NCI-H1930 (cell line): ENCODE data around the gene NEK9.
A peak's percentile ranks its signal among the peaks of the same experiment; 100 is the strongest.
"Not testable (repeated sequence)": the region's sequence is repeated elsewhere in the genome, so short reads cannot be mapped to it uniquely, and the experiment has no call there.

Experiments
- DNase-seq, 2 experiments: peaks; one replicate each; lab custom pipeline; 2025; lab: John Stamatoyannopoulos, UW

Gene NEK9

DNA sequence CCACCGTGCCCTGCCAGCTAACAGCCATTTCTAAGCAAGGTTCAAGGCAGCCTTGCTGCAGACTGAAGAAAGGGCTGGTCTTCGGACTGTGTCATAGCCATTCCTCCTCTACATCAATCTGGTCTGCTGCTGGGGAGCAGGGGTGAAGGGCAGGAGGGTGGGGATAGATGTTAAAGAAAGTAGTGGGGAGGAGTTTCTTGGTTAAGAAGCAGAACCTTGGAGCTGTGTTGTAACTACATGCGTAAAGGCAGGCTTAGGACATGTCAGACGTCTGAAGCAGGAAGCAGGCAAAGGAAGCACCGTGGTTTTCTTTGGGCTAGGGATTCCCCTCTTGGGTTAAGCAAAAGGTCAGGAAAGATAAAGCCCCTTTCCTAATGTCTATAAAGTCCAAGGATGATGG, 18.1 kb upstream of the NEK9 start:
- DNase-seq: no peak

DNA sequence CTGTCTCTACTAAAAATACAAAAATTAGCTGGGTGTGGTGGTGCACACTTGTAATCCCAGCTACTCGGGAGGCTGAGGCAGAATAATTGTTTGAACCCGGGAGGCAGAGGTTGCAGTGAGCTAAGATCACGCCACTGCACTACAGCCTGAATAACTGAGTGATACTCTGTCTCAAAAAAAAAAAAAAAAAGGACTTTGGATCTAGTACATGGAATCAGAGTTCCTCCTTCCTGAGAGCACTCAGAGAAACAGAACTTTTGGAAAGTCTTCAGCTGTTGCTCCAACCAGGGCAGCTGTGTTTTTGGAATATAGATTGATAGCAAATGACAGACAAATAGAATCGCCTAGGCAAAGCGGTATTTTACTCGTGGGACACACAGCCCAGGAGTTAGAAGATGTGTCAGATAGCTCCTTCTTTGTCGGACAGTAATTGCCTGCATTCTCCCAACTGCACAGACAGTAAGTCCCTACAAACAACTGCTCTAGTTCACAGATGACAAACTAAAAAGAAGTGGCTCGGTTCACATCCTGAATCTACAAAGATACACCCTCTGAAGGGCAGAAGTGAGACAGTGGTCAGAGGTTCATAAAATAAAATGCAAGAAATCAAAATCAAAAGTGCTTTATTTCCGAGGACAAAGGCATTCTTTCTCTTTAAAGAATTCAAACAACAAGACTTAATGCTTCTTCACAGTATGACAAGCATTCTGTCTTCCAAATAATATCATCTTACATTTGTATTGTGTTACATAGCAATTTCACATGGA, 17.1 kb upstream of the NEK9 start:
- no peak for DNase-seq

DNA sequence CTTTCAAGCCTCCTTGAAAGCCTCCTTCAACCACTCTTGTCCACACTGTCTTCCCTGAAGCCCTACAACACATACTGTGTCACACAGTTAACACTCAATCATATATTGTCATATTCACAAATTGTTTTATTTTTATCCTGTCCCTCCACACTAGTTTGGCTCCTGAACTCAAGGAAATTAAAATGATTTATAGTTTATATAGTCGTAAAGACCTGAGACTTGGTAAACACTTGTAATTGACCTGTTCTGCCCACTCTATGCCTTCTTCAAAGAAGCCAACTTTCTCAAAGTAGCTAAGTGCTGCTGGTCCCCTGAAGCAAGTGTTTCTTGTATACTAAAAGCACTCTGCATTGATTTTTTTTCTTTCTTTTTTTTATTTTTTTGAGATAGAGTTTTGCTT, 15.6 kb upstream of the NEK9 start:
- no peak for DNase-seq

DNA sequence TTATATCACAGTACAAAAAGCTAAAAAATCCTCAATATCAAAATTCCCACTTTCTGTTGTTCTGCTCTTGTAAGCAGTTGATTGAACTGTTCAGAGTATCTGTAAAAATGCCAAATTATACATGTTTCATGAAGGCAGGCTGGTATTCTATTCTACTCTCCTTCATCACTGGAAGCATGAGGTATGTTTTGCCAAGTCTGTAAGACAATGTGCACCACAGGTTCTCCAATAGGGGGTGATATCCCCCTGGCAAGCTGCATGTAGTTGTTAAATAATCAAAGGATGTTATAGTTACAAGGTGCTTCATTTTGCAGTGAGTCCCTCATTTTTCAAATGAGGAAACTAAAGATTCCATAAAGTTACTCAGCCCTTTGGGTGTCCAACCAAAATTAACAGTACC, 15.1 kb upstream of the NEK9 start:
- DNase-seq: no peak

DNA sequence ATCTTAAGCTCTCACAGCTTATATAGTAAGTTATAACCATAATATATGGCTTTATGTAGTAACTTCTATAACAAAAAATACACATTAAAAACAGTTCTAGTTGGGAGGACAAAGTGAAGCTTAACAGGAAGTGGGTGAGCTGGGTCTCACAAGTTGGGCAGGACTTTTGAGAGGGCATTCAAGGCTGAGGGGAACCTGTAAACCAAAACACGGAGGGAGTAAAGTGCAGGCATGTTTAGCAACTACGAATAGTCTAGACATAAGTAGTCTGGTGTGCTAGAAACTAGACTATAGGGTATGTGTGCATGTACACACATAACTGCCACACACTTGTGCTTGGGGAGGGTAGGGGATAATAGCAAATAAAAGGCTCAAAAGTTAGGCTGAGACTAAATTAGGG, 14.2 kb upstream of the NEK9 start:
- no peak for DNase-seq

DNA sequence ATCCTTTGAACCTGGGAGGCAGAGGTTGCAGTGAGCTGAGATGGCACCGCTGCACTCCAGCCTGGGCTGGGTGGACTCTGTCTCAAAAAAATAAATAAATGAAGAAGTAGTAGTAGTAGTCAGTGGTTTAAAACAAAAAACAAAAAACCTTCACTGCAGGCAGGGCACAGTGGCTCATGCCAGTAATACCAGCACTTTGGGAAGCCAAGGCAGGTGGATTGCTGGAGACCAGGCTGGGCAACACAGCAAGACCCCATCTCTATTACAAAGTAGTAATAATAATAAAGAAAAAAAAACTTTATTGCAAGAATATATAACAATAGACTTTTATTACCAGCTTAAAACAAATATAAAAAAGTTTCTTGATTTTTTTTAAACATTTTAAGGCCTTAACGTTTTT, 13.8 kb upstream of the NEK9 start:
- DNase-seq: no peak

DNA sequence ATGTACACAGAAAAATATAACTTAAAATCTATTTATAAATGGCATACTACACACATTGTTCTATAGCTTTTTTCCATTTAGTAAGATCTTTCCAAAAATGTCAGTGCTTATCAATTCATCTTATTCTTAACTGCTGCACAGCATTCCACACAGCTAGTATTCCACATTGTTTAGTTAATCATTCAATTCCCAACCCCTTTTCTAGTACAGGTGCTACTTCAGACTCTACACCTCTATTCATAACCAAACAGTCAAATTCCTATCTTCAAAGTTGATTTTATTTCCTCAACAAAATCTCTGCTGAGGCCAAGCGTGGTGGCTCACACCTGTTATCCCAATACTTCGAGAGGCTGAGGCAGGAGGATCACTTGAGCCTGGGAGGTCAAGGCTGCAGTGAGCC, 12.3 kb upstream of the NEK9 start:
- no peak for DNase-seq

DNA sequence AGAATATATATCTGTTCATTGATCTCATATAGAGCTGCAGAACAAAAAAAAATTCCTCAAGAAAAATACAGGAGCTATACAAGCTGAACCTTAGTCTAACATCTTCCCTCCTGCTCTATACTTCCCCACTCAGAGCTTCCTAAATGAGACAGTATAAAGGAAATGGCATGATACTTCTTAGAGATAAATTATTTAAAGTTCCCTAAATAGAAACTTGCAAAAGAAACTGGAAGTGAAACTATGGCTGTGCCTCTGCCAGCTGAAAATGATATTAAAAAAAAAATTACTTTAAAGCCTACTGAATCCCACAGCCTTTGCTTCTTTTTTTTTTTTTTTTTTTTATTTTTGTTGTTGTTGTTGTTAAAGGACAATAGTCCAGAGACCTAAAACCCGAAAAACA, 11.6 kb upstream of the NEK9 start:
- no peak for DNase-seq

DNA sequence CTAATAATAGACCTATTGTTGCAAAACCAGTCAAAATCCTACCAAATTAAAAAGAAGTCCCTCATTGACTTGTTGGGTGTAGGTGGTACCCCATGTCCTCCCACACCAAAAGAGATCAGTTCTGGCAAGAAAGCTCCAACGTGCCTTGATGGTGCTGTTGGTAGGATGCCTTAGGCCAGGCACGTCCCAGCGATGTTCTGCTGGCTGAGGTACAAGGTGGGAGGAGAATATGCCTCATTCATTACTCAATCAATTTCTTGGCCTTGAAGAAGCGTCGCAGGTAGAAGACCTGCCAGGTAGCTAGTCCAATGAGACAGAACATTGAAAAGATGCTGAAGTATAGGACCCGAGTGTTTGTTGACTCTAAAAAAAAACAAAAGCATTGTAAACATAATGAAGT, 7.8 kb upstream of the NEK9 start:
- no peak for DNase-seq

DNA sequence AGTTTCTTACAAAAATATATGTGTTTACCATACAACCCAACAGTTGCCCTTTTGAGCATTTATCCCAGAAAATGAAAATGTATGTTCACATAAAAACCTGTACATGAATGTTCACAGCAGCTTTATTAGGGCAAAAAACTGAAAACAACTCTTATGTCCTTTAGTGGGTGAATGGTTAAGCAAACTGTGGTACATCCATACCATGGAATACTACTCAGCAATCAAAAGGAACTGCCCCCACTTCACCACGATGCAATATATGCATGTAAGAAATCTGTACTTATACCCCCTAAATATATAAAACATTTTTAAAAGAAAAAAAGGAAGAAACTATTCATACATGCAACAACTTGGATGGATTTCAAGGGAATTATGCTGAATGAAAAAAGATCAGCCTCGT, 6.7 kb upstream of the NEK9 start:
- DNase-seq: no peak

DNA sequence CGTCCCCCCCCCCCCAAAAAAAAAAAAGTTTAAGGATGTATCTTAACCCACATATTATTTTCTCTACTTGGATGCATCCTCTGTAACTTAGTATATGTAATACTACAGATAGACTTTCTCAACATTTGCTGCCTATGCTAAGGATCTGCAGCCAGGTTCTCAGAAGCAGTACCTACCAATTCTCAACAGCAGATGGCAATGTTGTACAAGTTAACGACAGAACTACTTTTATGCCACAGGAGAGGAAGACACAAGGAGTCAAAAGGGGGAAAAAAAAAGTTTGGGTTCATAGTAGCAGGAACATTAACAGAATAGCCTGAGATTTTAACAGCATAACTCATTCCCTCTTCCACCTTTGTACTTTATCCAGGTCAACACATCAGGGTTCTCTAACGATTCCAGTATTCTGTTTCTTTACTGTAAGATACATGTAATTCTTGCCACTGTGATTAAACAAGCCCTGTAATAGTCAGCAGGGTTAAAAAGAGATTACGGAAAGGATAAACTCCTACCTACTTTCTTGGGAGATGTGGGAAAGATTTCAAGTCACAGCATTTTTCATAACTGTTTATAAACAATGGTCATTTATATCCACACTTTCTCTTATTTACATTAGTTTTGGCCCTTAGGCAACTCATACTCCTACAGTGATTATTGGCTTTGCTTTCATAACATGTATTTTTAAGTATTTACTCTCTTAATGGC, 5.7 kb upstream of the NEK9 start:
- peak; percentile 39 to 71 for DNase-seq

DNA sequence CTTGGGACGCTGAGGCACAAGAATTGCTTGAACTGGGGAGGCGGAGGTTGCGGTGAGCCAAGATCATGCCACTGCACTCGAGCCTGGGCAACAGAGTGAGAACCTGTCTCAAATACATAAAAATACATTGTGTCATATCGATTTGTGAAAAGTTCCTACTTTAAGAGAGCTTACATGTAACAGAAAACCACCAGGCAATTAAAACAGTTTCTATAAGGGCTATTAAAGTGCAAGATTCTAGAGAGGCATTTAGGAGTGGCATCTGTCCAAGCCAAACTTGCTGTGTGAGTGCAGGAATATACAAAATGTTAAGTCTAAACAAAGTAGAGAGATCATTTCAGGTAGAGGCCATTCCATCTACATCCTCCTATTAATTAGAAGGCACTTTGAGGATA, 1.7 kb upstream of the NEK9 start:
- no peak for DNase-seq

DNA sequence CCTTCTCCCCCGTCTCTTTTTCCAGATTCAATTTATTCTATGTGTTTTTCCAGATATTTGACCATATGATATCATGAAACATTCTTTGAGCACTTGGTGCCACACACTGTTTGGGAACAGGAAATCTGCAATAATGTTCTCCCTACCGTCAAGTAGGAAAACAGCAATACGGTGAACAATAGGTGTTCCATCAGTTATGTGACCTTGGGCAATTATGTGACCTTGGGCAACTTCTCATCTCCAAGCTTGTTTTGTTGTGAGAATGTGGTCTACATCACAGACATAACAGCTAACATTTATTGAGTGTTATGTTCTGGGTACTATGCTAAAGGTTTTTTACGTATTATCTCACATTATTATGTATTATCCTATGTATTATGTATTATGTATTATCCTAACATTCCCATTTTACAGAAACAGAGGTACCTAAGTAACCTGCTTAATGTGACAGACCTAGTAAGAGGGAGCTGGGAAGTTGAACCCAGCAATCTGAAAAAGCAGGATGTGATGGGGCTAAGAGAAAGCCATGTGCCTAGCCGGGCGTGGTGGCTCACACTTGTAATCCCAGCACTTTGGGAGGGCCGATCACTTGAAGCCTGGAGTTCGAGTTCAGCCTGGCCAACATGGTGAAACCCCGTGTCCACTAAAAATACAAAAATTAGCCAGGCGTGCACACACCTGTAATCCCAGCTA, 1.2 kb upstream of the NEK9 start:
- no peak for DNase-seq

DNA sequence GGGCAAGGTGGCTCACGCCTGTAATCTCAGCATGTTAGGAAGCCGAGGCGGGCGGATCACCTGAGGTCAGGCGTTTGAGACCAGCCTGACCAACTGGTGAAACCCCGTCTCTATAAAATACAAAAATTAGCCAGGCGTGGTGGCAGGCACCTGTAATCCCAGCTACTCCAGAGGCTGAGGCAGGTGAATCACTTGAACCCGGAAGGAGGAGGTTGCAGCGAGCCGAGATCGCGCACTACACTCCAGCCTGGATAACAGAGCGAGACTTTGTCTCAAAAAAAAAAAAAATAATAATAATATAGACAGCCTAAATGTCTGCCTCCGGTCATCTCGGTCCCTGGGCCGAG, 599 bp upstream of the NEK9 start:
- DNase-seq: not testable (repeated sequence)

DNA sequence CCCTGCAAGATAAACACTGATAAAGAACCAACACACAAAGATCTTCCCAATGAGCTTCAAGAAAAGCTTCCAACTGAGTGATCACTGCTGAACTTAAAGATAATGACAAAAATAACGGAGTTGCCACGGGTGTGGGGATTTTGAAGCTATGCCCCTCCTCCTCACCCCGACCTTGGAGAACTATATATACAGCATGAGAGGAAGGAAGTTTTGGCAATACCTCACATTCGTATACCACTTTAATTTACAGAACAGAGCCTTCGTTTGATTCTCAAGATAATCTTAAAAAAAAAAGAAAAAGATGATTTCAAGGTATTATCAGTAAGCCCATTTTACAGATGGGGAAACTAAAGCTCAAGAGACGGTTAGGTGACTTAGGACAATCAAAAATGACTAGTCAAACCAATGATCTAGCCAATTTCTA, 715 bp downstream of the NEK9 start:
- no peak for DNase-seq

DNA sequence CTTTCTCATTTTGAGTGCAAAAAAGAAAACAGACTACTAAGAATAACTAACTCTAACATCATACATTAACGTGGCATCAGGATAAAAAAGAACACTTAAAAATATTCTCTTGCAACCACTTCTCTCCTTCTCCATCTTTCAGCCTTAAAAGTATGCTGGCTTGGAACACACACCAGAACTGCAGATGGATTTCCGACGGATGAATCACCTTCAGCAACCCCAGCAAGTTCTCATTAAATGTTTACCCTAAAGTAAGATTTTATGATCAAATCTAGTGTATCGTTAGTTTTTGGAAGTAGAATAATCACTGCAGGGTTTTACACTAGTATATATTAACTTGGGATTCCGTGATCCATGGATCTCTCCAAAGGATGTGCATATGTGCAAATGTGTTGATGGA, 1.2 kb downstream of the NEK9 start:
- no peak for DNase-seq

DNA sequence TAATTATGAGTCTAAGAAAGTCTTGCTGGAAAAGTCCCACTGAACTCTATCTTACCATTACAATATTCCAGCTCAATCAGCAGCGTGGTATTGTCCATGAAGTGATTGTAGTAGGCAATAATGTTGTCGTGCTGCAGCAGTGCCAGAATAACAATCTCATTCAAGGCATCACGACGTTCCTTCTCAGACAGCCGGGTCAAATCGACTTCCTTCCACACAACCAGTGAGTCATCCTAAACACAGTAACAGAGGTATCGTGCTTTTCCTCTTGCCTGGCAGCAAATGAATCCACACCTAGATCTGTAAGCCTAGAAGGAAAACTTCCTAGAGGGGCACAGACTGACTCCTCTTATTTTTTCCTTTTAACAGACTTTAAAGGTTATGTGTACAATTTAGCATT, 2.9 kb downstream of the NEK9 start:
- no peak for DNase-seq

DNA sequence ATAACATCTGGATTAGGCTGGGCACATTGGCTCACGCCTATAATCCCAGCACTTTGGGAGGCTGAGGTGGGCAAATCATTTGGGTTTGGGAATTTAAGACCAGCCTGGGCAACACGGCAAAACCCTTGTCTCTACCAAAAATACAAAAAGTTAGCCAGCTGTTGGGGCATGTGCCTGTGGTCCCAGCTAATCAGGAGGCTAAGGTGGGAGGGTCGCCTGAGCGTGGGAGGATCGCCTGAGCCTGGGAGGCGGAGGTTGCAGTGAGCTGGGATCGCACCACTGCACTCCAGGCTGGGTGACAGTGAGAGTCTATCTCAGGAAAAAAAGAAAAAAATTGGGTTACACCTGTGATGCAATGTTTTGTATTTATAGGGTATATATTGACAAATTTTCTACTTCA, 5.3 kb downstream of the NEK9 start:
- DNase-seq: no peak

DNA sequence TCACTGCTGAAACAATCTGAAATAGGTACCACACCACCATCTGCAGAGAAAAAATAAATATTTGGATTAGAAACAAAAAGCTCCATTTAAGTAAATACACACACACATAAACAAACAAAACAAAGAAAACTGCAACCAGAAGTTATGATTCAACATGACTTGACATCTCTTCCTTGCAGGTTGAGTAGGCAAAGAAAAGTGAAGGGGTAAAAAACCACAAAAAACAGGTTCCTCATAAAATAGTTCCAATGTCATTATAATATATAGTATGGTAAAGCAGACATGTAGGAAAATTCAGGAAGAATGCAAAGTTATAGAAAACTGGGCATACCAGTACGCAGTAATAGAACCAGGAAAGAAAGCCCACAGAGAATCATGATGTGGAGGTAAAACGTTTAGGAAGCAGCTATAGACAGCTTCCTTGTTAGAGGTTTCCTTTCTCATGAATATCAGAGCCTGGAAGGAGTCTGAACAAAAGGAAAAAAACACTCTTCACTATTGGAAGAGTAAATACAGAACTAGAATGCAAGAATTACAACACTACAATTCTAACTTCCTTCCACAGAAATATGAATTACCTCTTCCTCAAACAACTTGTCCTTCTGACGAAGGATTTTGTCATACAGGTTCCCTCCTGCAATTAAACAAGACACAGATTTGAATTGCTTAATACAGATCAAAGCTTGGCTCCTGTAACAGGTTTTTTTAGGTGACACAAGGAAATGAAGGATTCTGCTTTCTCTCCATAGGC, 6.1 kb downstream of the NEK9 start:
- peak in 1 of 2 experiments; percentile 15 for DNase-seq

DNA sequence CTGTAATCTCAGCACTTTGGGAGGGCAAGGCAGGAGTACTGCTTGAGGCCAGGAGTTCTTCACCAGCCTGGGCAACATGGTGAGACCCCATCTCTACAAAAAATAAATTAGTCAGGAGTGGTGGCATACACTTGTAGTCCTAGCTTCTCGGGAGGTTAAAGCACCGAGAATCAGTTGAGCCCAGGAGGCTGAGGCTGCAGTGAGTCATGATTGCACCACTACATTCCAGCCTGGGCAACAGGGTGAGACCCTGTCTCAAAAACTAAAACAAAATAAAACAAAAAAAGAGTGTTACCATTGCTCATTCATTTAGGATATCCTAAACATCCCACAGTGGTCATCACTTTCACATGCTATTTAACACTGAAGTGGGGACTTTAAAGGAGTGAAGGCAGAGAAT, 7.8 kb downstream of the NEK9 start:
- DNase-seq: no peak

DNA sequence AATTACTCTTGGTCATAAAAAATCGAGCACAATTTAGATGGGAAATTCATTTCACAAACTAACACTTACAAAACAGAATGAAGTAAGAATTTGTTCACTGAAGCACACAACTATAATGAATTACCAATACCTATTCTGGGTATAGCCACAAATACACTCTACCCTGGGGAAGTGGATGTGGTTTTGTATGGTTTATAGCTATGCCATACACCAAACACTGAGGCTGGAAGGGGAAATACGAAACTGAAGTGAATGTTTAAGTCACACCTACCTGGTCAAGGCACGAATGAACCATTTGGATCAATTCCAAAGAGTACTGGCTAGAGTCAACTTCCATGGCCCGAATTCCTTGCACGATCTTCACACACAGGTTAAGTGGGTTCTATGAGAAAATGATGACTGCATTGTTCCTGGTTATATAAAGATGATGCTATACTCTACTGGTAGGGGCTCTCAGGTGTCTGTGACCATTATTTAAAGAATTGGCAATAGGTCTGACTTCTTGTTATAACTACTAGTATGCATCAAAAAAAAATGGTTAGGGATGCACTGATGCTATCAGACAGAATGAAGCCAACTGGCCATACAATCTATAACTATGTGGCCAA, 12.8 kb downstream of the NEK9 start:
- DNase-seq: no peak

DNA sequence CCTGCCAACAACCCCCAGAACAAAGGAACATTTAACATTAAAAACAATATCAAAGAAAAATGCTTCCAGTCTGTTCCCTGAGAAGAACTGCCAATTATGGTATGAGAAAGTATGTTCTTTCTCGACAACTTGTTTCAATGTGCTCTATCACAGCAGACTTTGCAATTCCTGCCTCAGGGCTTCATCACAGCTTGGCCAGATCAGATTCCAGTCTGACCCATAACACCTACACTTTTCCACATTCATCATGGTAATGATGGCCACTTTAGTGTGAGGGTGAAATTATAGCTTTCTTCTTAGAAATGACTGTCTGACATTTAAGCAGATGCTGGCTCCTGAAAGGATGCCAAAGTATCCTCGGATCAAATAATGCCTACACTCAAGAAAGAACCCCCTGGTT, 17.0 kb downstream of the NEK9 start:
- no peak for DNase-seq
